Lower leg skin (tissue), 3 donors: ENCODE results near the gene COBL.

Experiments
- CTCF ChIP-seq, 3 donors: fragments of 450-650 bp; IDR thresholded peaks; one replicate each; pipeline ENCODE4 v1.5.1; 2016; ENCODE audit warnings: antibody characterized with exemption in 3 of 3, mild to moderate bottlenecking in 3 of 3, moderate library complexity in 2 of 3
- POLR2A ChIP-seq, 2 donors: fragments of 450-650 bp; IDR thresholded peaks; one replicate each; pipeline ENCODE4 v1.6.1; 2016 to 2017; ENCODE audit warnings: antibody characterized with exemption in 2 of 2, mild to moderate bottlenecking in 1 of 2, moderate library complexity in 1 of 2

GRCh38 chr7:51158211-51158610, 158.4 kb downstream of the COBL start:
- no peak for TF ChIP-seq POLR2A (IDR thresholded peaks at IDR 0.05)
- no peak for TF ChIP-seq CTCF (IDR thresholded peaks at IDR 0.05)
